Caco-2 (cell line): Measurements from ENCODE around the gene GABRE. TPM values are rescaled to one million over a fixed set of nuclear protein-coding genes. Genes with fewer than 3 reads are reported as not detected.

ENCODE experiments used
- BruUV-seq: library from RNA; stranded (reverse); fragments of 400-500 nt; replicated peaks from 2 replicates; lab custom pipeline; 2021; lab: Mats Ljungman, UMichigan
- CTCF ChIA-PET: fragments of 300-600 bp; sonication (Branson Sonifier 250); formaldehyde crosslinking; loops from one replicate; lab custom pipeline; 2022; ENCODE audit warnings: antibody characterized with exemption; lab: Charles Lee
- POLR2A ChIA-PET: fragments of 300-600 bp; sonication (Branson Sonifier 250); formaldehyde crosslinking; loops from one replicate; lab custom pipeline; 2022; ENCODE audit warnings: antibody characterized with exemption; lab: Charles Lee
- DNase-seq, 2 experiments: peaks; one replicate each; pipeline versions ENCODE4 v3.0.0 to v3.0.0-alpha.2; 2020 to 2022
- H3K27me3 ChIP-seq: replicated peaks from 2 replicates; pipeline ENCODE4 v1.6.0; 2011; ENCODE audit warnings: low read length; ENCODE audit not compliant: control insufficient read depth, insufficient read depth
- H3K36me3 ChIP-seq: 2 replicates; pipeline ENCODE4 v1.5.1; 2011; ENCODE audit warnings: low read length; ENCODE audit not compliant: control insufficient read depth, insufficient read depth
- H3K4me1 ChIP-seq: fragments of 250-450 bp; sonication (Bioruptor Pico); 2 replicates; pipeline ENCODE4 v1.5.1; 2020; ENCODE audit warnings: mild to moderate bottlenecking
- H3K4me3 ChIP-seq: 2 replicates; pipeline ENCODE4 v1.5.1; 2011; ENCODE audit warnings: low read depth, mild to moderate bottlenecking, control low read depth, low read length
- H3K9me3 ChIP-seq: fragments of 250-450 bp; sonication (Bioruptor Pico); 2 replicates; pipeline ENCODE4 v1.5.1; 2020; ENCODE audit warnings: mild to moderate bottlenecking, moderate library complexity
- H3K27ac Mint-ChIP-seq: one replicate; pipeline ENCODE4 v1.8.0; 2022; ENCODE audit warnings: mixed read lengths; ENCODE audit not compliant: unreplicated experiment
- H3K27me3 Mint-ChIP-seq: one replicate; pipeline ENCODE4 v1.8.0; 2022; ENCODE audit warnings: mixed read lengths; ENCODE audit not compliant: insufficient read depth, unreplicated experiment
- H3K36me3 Mint-ChIP-seq: one replicate; pipeline ENCODE4 v1.8.0; 2022; ENCODE audit warnings: mild to moderate bottlenecking, mixed read lengths; ENCODE audit not compliant: insufficient read depth, unreplicated experiment
- H3K4me1 Mint-ChIP-seq: one replicate; pipeline ENCODE4 v1.8.0; 2022; ENCODE audit warnings: low read depth, mixed read lengths; ENCODE audit not compliant: unreplicated experiment
- H3K4me3 Mint-ChIP-seq: one replicate; pipeline ENCODE4 v1.8.0; 2022; ENCODE audit warnings: mild to moderate bottlenecking, moderate library complexity, mixed read lengths; ENCODE audit not compliant: unreplicated experiment
- H3K9me3 Mint-ChIP-seq: one replicate; pipeline ENCODE4 v1.8.0; 2022; ENCODE audit warnings: mixed read lengths; ENCODE audit not compliant: unreplicated experiment
- intact Hi-C: fragments of 100-400 bp; cut with micrococcal nuclease; formaldehyde crosslinking; loops from one replicate; pipeline ENCODE4 v1.10.0; 2022; ENCODE audit not compliant: unreplicated experiment
- total RNA-seq: library from RNA; stranded (reverse); gene quantifications from 2 replicates; pipeline ENCODE4 v1.2.3, GENCODE V29; 2022
- TF ChIP-seq, protein P1 (sequence below), 2 experiments: fragments of 200-600 bp in 1 of 2; IDR thresholded peaks; 1 replicate in 1 of 2; 2 replicates in 1 of 2; pipeline versions ENCODE4 v1.5.1 to v1.8.0; 2011 to 2022; ENCODE audit warnings: antibody characterized with exemption in 1 of 2, control low read depth in 1 of 2, inconsistent platforms in 1 of 2, low read depth in 1 of 2, low read length in 1 of 2, mild to moderate bottlenecking in 1 of 2, moderate library complexity in 1 of 2; ENCODE audit not compliant: insufficient read depth in 1 of 2, severe bottlenecking in 1 of 2, unreplicated experiment in 1 of 2

Gene GABRE
- total RNA-seq, 1 experiment from 2014 or later = 40.4 TPM

- H3K9me3 Mint-ChIP-seq = peaks cover 17% of the 10 kb centered on the region
- ChIA-PET POLR2A (no interaction called here), CTCF (no interaction called here)
- peak overlapping the region; percentile 34 for H3K27ac Mint-ChIP-seq
- BruUV-seq = no TSS peak
- peaks cover 6% of the 10 kb centered on the region for H3K36me3 Mint-ChIP-seq
- Histone ChIP-seq H3K27me3 (no peaks in the 10 kb centered on the region), H3K4me1 (peaks cover 37% of the 10 kb centered on the region), H3K4me3 (no peak overlapping the region), H3K9me3 (no peaks in the 10 kb centered on the region), H3K36me3 (no peaks in the 10 kb centered on the region)
- H3K4me3 Mint-ChIP-seq = peak overlapping the region; percentile 22
- TF ChIP-seq, protein P1, sequence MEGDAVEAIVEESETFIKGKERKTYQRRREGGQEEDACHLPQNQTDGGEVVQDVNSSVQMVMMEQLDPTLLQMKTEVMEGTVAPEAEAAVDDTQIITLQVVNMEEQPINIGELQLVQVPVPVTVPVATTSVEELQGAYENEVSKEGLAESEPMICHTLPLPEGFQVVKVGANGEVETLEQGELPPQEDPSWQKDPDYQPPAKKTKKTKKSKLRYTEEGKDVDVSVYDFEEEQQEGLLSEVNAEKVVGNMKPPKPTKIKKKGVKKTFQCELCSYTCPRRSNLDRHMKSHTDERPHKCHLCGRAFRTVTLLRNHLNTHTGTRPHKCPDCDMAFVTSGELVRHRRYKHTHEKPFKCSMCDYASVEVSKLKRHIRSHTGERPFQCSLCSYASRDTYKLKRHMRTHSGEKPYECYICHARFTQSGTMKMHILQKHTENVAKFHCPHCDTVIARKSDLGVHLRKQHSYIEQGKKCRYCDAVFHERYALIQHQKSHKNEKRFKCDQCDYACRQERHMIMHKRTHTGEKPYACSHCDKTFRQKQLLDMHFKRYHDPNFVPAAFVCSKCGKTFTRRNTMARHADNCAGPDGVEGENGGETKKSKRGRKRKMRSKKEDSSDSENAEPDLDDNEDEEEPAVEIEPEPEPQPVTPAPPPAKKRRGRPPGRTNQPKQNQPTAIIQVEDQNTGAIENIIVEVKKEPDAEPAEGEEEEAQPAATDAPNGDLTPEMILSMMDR (IDR thresholded peaks at IDR 0.05; ENCODE audit: insufficient read depth in 1 of 2, low read depth in 1 of 2, low read length in 1 of 2, severe bottlenecking in 1 of 2, unreplicated experiment in 1 of 2) = no peak
- no peaks in the 10 kb centered on the region for H3K27me3 Mint-ChIP-seq
- H3K4me1 Mint-ChIP-seq = peaks cover 24% of the 10 kb centered on the region
- intact Hi-C loops = loop anchor here (2.0 kb wide), 1 partner anchor 14 kb away; the partner anchor contains the start of gene GABRE
- no peak for DNase-seq
Measured at GRCh38 chrX:151988706-151989299, 14.3 kb upstream of the GABRE start.

DNA sequence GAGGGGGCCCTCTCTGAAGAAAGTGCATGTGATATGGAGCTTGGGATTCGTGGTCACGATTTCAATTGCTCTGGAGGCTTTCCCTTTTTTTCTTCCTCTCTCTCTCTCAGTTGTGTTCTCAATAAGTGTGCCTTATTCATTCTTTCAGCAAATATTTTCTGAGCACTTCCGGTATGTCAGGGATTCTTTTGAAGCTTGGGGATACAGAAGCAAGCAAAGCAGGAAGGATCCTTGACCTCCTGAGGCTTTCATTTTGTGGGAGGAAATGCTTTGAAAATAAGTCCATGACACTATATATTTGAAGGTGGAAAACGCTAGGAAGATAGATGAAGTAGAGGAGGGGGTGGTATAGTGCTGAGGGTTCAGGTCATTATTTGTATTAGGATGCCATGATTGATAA is 12.6 kb upstream of the GABRE start:
- no peaks in the 10 kb centered on the region for H3K27me3 ChIP-seq
- Mint-ChIP-seq H3K36me3 (peaks cover 6% of the 10 kb centered on the region), H3K27me3 (no peaks in the 10 kb centered on the region), H3K9me3 (peaks cover 17% of the 10 kb centered on the region), H3K27ac (peak overlapping the region; percentile 77), H3K4me1 (peaks cover 24% of the 10 kb centered on the region), H3K4me3 (peak overlapping the region; percentile 30)
- no TSS peak for BruUV-seq
- no peaks in the 10 kb centered on the region for H3K9me3 ChIP-seq
- intact Hi-C loops = no loop called here
- TF ChIP-seq, protein P1 (IDR thresholded peaks at IDR 0.05; ENCODE audit: insufficient read depth in 1 of 2, low read depth in 1 of 2, low read length in 1 of 2, severe bottlenecking in 1 of 2, unreplicated experiment in 1 of 2) = no peak
- ChIA-PET POLR2A (no interaction called here), CTCF (no interaction called here)
- peaks cover 37% of the 10 kb centered on the region for H3K4me1 ChIP-seq
- no peak for DNase-seq
- no peaks in the 10 kb centered on the region for H3K36me3 ChIP-seq
- no peak overlapping the region for H3K4me3 ChIP-seq

DNA sequence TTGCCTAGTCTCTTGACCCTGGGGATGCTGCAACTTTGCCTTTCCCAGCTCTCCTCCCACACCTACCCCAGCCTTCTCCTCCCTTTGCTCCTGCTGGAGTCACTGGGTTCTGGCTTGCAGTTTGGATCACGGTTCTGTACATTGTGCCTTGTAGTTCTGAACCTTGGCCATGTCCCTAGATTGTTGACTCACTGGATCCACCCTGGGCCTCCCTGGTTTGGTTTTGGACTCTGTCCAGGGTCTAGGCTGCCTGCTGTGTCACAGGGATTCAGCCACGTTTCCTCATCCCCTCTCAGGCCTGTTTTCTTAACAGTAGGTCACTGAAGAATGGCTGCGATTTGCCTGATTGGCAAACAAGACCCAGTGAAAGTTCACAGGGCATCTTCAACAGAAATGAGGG is 11.5 kb upstream of the GABRE start:
- no peak overlapping the region for H3K4me3 ChIP-seq
- H3K36me3 Mint-ChIP-seq = peaks cover 6% of the 10 kb centered on the region
- no TSS peak for BruUV-seq
- ChIA-PET CTCF (no interaction called here), POLR2A (no interaction called here)
- H3K4me1 Mint-ChIP-seq = peaks cover 24% of the 10 kb centered on the region
- no peak overlapping the region for H3K27ac Mint-ChIP-seq
- H3K4me1 ChIP-seq = peaks cover 37% of the 10 kb centered on the region
- TF ChIP-seq, protein P1 (IDR thresholded peaks at IDR 0.05; ENCODE audit: insufficient read depth in 1 of 2, low read depth in 1 of 2, low read length in 1 of 2, severe bottlenecking in 1 of 2, unreplicated experiment in 1 of 2) = no peak
- no peaks in the 10 kb centered on the region for H3K27me3 ChIP-seq
- H3K9me3 ChIP-seq = no peaks in the 10 kb centered on the region
- no peak overlapping the region for H3K4me3 Mint-ChIP-seq
- DNase-seq = no peak
- no peaks in the 10 kb centered on the region for H3K36me3 ChIP-seq
- H3K27me3 Mint-ChIP-seq = no peaks in the 10 kb centered on the region
- intact Hi-C loops = no loop called here
- peaks cover 17% of the 10 kb centered on the region for H3K9me3 Mint-ChIP-seq
